Measurements from ENCODE around the gene MAML2.

Gene MAML2

GRCh38 chr11:96307776-96308140, 35.2 kb downstream of the MAML2 start:
- H3K9me3 ChIP-seq (ENCODE audit: low read length), result no peaks in the 10 kb centered on the region
- H3K36me3 ChIP-seq (ENCODE audit: insufficient read depth, low read length), result no peaks in the 10 kb centered on the region
- no peaks in the 10 kb centered on the region for H3K27me3 ChIP-seq (ENCODE audit: insufficient read depth, low read length)
- peak overlapping the region; percentile 39 for H2AFZ ChIP-seq (ENCODE audit: low read depth, low read length)
- H3K4me3 ChIP-seq (ENCODE audit: low read length), result peak overlapping the region; percentile 44
- peaks cover 58% of the 10 kb centered on the region for H3K4me1 ChIP-seq (ENCODE audit: insufficient read depth, low read length)

GRCh38 chr11:96306933-96307775, 35.8 kb downstream of the MAML2 start:
- Histone ChIP-seq H3K36me3 (ENCODE audit: insufficient read depth, low read length) (no peaks in the 10 kb centered on the region), H3K4me1 (ENCODE audit: insufficient read depth, low read length) (peaks cover 58% of the 10 kb centered on the region), H3K4me3 (ENCODE audit: low read length) (peak overlapping the region; percentile 44), H3K27me3 (ENCODE audit: insufficient read depth, low read length) (no peaks in the 10 kb centered on the region), H3K9me3 (ENCODE audit: low read length) (no peaks in the 10 kb centered on the region), H2AFZ (ENCODE audit: low read depth, low read length) (peak overlapping the region; percentile 39)

GRCh38 chr11:96306600-96306932, 36.4 kb downstream of the MAML2 start:
- no peaks in the 10 kb centered on the region for H3K9me3 ChIP-seq (ENCODE audit: low read length)
- H3K4me3 ChIP-seq (ENCODE audit: low read length), result peak overlapping the region; percentile 44
- no peaks in the 10 kb centered on the region for H3K27me3 ChIP-seq (ENCODE audit: insufficient read depth, low read length)
- H2AFZ ChIP-seq (ENCODE audit: low read depth, low read length), result peak overlapping the region; percentile 39
- no peaks in the 10 kb centered on the region for H3K36me3 ChIP-seq (ENCODE audit: insufficient read depth, low read length)
- H3K4me1 ChIP-seq (ENCODE audit: insufficient read depth, low read length), result peaks cover 56% of the 10 kb centered on the region

GRCh38 chr11:96306071-96306470, 36.9 kb downstream of the MAML2 start:
- H3K4me3 ChIP-seq (ENCODE audit: low read length), result peak overlapping the region; percentile 44
- no peaks in the 10 kb centered on the region for H3K27me3 ChIP-seq (ENCODE audit: insufficient read depth, low read length)
- H3K36me3 ChIP-seq (ENCODE audit: insufficient read depth, low read length), result no peaks in the 10 kb centered on the region
- H3K9me3 ChIP-seq (ENCODE audit: low read length), result no peaks in the 10 kb centered on the region
- H3K4me1 ChIP-seq (ENCODE audit: insufficient read depth, low read length), result peaks cover 51% of the 10 kb centered on the region
- H2AFZ ChIP-seq (ENCODE audit: low read depth, low read length), result peak overlapping the region; percentile 39

- no peaks in the 10 kb centered on the region for H3K36me3 ChIP-seq (ENCODE audit: insufficient read depth, low read length)
- H3K9me3 ChIP-seq (ENCODE audit: low read length), result no peaks in the 10 kb centered on the region
- H3K4me1 ChIP-seq (ENCODE audit: insufficient read depth, low read length), result peaks cover 46% of the 10 kb centered on the region
- H2AFZ ChIP-seq (ENCODE audit: low read depth, low read length), result no peak overlapping the region
- H3K4me3 ChIP-seq (ENCODE audit: low read length), result no peak overlapping the region
- no peaks in the 10 kb centered on the region for H3K27me3 ChIP-seq (ENCODE audit: insufficient read depth, low read length)
Observed at GRCh38 chr11:96303980-96304379, 39.0 kb downstream of the MAML2 start.

- Histone ChIP-seq H3K36me3 (ENCODE audit: insufficient read depth, low read length) (peaks cover 3% of the 10 kb centered on the region), H3K4me3 (ENCODE audit: low read length) (no peak overlapping the region), H2AFZ (ENCODE audit: low read depth, low read length) (no peak overlapping the region), H3K4me1 (ENCODE audit: insufficient read depth, low read length) (peaks cover 36% of the 10 kb centered on the region), H3K27me3 (ENCODE audit: insufficient read depth, low read length) (no peaks in the 10 kb centered on the region), H3K9me3 (ENCODE audit: low read length) (no peaks in the 10 kb centered on the region)
Observed at GRCh38 chr11:96303064-96303463, 39.9 kb downstream of the MAML2 start.

- H3K9me3 ChIP-seq (ENCODE audit: low read length), result no peaks in the 10 kb centered on the region
- no peaks in the 10 kb centered on the region for H3K27me3 ChIP-seq (ENCODE audit: insufficient read depth, low read length)
- peaks cover 4% of the 10 kb centered on the region for H3K36me3 ChIP-seq (ENCODE audit: insufficient read depth, low read length)
- H3K4me3 ChIP-seq (ENCODE audit: low read length), result no peak overlapping the region
- peaks cover 28% of the 10 kb centered on the region for H3K4me1 ChIP-seq (ENCODE audit: insufficient read depth, low read length)
- H2AFZ ChIP-seq (ENCODE audit: low read depth, low read length), result no peak overlapping the region
Observed at GRCh38 chr11:96301818-96302217, 41.2 kb downstream of the MAML2 start.

GRCh38 chr11:96299155-96299888, 43.7 kb downstream of the MAML2 start:
- Histone ChIP-seq H3K4me1 (ENCODE audit: insufficient read depth, low read length) (peaks cover 24% of the 10 kb centered on the region), H3K4me3 (ENCODE audit: low read length) (no peak overlapping the region), H3K27me3 (ENCODE audit: insufficient read depth, low read length) (no peaks in the 10 kb centered on the region), H2AFZ (ENCODE audit: low read depth, low read length) (no peak overlapping the region), H3K9me3 (ENCODE audit: low read length) (no peaks in the 10 kb centered on the region), H3K36me3 (ENCODE audit: insufficient read depth, low read length) (peaks cover 4% of the 10 kb centered on the region)

- no peak overlapping the region for H2AFZ ChIP-seq (ENCODE audit: low read depth, low read length)
- H3K9me3 ChIP-seq (ENCODE audit: low read length), result no peaks in the 10 kb centered on the region
- H3K4me1 ChIP-seq (ENCODE audit: insufficient read depth, low read length), result peaks cover 34% of the 10 kb centered on the region
- no peak overlapping the region for H3K4me3 ChIP-seq (ENCODE audit: low read length)
- H3K36me3 ChIP-seq (ENCODE audit: insufficient read depth, low read length), result peaks cover 4% of the 10 kb centered on the region
- H3K27me3 ChIP-seq (ENCODE audit: insufficient read depth, low read length), result no peaks in the 10 kb centered on the region
Observed at GRCh38 chr11:96295369-96295768, 47.6 kb downstream of the MAML2 start.

GRCh38 chr11:96294289-96294688, 48.7 kb downstream of the MAML2 start:
- Histone ChIP-seq H3K27me3 (ENCODE audit: insufficient read depth, low read length) (no peaks in the 10 kb centered on the region), H3K4me3 (ENCODE audit: low read length) (no peak overlapping the region), H2AFZ (ENCODE audit: low read depth, low read length) (no peak overlapping the region)

GRCh38 chr11:96293598-96294021, 49.4 kb downstream of the MAML2 start:
- H2AFZ ChIP-seq (ENCODE audit: low read depth, low read length), result no peak overlapping the region
- H3K4me3 ChIP-seq (ENCODE audit: low read length), result no peak overlapping the region
- no peaks in the 10 kb centered on the region for H3K27me3 ChIP-seq (ENCODE audit: insufficient read depth, low read length)
- peaks cover 30% of the 10 kb centered on the region for H3K4me1 ChIP-seq (ENCODE audit: insufficient read depth, low read length)
- no peaks in the 10 kb centered on the region for H3K9me3 ChIP-seq (ENCODE audit: low read length)
- peaks cover 4% of the 10 kb centered on the region for H3K36me3 ChIP-seq (ENCODE audit: insufficient read depth, low read length)

More at GRCh38 chr11:96294289-96294688, 48.7 kb downstream of the MAML2 start:
- Histone ChIP-seq H3K36me3 (ENCODE audit: insufficient read depth, low read length) (peaks cover 4% of the 10 kb centered on the region), H3K4me1 (ENCODE audit: insufficient read depth, low read length) (peaks cover 30% of the 10 kb centered on the region), H3K9me3 (ENCODE audit: low read length) (no peaks in the 10 kb centered on the region)

GRCh38 chr11:96293109-96293508, 49.9 kb downstream of the MAML2 start:
- no peak overlapping the region for H2AFZ ChIP-seq (ENCODE audit: low read depth, low read length)
- peaks cover 30% of the 10 kb centered on the region for H3K4me1 ChIP-seq (ENCODE audit: insufficient read depth, low read length)
- peaks cover 1% of the 10 kb centered on the region for H3K36me3 ChIP-seq (ENCODE audit: insufficient read depth, low read length)
- no peaks in the 10 kb centered on the region for H3K9me3 ChIP-seq (ENCODE audit: low read length)
- H3K4me3 ChIP-seq (ENCODE audit: low read length), result no peak overlapping the region
- H3K27me3 ChIP-seq (ENCODE audit: insufficient read depth, low read length), result no peaks in the 10 kb centered on the region

GRCh38 chr11:96292291-96293010, 50.5 kb downstream of the MAML2 start:
- H3K36me3 ChIP-seq (ENCODE audit: insufficient read depth, low read length), result no peaks in the 10 kb centered on the region
- peaks cover 30% of the 10 kb centered on the region for H3K4me1 ChIP-seq (ENCODE audit: insufficient read depth, low read length)
- no peak overlapping the region for H3K4me3 ChIP-seq (ENCODE audit: low read length)
- H3K9me3 ChIP-seq (ENCODE audit: low read length), result no peaks in the 10 kb centered on the region
- H2AFZ ChIP-seq (ENCODE audit: low read depth, low read length), result no peak overlapping the region
- H3K27me3 ChIP-seq (ENCODE audit: insufficient read depth, low read length), result no peaks in the 10 kb centered on the region

Data from neuron (in vitro differentiated cells).